Measurements from ENCODE around the gene KIF5C.
A peak's percentile ranks its signal among the peaks of the same experiment; 100 is the strongest.

Gene KIF5C

DNA sequence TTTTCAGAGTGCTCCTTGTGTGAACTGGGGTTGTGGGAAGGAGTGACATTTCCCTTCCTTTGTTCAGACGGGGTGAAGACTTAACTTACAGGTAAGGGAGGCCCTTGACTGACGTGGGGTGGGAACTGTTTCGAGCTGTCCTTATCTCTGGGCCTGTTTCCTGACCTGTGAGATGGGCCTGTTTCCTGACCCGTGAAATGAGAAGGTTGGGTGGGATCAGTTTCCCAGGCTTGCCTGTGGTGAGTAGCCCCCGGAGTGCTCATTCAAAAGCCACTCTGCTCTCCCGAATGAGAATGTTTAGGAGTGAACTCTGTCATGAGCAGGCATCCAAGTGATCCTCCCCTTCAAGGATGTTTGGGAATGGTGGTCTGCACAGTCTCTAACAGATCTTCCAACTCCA is 159.4 kb downstream of the KIF5C start:
- ChIA-PET POLR2A (no interaction called here), CTCF (interaction anchor here (0.8 to 3.7 kb wide), 3 partner anchors 17 to 251 kb away, joined by 3 to 15 read pairs (median 3); no protein-coding TSS in a partner anchor)
- H3K27ac ChIP-seq (ENCODE audit: extremely low read depth, low read depth, low read length) = no peak overlapping the region
- no peaks in the 10 kb centered on the region for H3K36me3 ChIP-seq (ENCODE audit: control insufficient read depth in 2 of 2, insufficient read depth in 1 of 2, low read length in 2 of 2)
- no peak overlapping the region for H3K4me3 ChIP-seq (ENCODE audit: low read depth, low read length)
- no peaks in the 10 kb centered on the region for H3K9me3 ChIP-seq (ENCODE audit: control insufficient read depth, insufficient read depth, low read depth, low read length)
- TF ChIP-seq ZNF223 (tag by site-specific recombination; IDR thresholded peaks at IDR 0.05) = no peak
- no peak for TF ChIP-seq ZNF26 (tag by site-specific recombination; IDR thresholded peaks at IDR 0.05)
- TF ChIP-seq, protein P1, sequence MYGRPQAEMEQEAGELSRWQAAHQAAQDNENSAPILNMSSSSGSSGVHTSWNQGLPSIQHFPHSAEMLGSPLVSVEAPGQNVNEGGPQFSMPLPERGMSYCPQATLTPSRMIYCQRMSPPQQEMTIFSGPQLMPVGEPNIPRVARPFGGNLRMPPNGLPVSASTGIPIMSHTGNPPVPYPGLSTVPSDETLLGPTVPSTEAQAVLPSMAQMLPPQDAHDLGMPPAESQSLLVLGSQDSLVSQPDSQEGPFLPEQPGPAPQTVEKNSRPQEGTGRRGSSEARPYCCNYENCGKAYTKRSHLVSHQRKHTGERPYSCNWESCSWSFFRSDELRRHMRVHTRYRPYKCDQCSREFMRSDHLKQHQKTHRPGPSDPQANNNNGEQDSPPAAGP (tag by site-specific recombination; IDR thresholded peaks at IDR 0.05) = no peak
- no peak for TF ChIP-seq PRDM1 (tag by site-specific recombination; IDR thresholded peaks at IDR 0.05)
- no peak for TF ChIP-seq ZNF10 (tag by site-specific recombination; IDR thresholded peaks at IDR 0.05)
- H3K4me1 ChIP-seq (ENCODE audit: control insufficient read depth, insufficient read depth, low read length) = no peaks in the 10 kb centered on the region

DNA sequence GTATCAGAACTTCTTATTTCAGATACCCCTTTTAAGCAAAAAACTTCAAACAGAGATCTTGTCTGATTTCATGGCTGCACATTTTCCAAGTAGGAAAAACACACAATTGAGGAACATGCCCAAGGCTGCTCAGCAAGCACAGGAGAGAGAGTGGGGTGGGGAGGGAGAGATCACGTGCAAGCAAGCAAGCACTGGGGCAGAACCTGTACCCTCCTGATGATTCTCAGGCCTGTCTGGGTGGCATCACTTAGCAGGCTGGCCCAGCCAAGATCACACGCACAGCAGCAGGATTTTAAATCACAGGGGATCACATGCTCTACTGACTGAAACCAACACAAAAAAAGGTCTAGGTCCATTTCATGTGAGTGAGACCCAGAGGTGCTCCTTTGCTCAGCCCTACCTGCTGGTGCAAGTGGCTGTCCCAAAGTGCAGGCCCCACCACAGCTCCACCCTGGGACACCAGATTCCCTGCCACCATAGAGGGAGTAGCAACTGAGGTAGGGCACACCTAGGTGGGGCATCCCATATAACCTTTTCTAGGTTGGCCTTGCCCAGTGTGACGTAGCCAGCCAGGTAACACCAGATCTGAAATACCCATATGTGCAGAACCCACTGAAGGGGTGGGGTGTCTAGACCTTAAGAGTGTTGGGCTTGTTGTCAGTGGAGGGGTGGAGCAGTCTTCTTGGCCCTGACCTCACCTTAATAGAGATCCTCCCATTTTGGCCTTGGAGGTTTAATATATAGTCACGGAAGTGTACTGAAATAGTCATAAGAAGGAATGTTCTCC is 161.7 kb downstream of the KIF5C start:
- TF ChIP-seq, protein P2, sequence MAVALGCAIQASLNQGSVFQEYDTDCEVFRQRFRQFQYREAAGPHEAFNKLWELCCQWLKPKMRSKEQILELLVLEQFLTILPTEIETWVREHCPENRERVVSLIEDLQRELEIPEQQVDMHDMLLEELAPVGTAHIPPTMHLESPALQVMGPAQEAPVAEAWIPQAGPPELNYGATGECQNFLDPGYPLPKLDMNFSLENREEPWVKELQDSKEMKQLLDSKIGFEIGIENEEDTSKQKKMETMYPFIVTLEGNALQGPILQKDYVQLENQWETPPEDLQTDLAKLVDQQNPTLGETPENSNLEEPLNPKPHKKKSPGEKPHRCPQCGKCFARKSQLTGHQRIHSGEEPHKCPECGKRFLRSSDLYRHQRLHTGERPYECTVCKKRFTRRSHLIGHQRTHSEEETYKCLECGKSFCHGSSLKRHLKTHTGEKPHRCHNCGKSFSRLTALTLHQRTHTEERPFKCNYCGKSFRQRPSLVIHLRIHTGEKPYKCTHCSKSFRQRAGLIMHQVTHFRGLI (tag by site-specific recombination; IDR thresholded peaks at IDR 0.05) = peak; percentile 86
- no peak for TF ChIP-seq ZNF48 (tag by site-specific recombination; IDR thresholded peaks at IDR 0.05)
- TF ChIP-seq KLF1 (tag by site-specific recombination; IDR thresholded peaks at IDR 0.05) = 0 out of 2 replicates have a peak, but pooled peaks have one; percentile 35
- no peaks in the 10 kb centered on the region for H3K4me1 ChIP-seq (ENCODE audit: control insufficient read depth, insufficient read depth, low read length)
- no peak overlapping the region for H3K4me3 ChIP-seq (ENCODE audit: low read depth, low read length)
- no peaks in the 10 kb centered on the region for H3K9me3 ChIP-seq (ENCODE audit: control insufficient read depth, insufficient read depth, low read depth, low read length)
- ChIA-PET POLR2A (no interaction called here), CTCF (interaction anchor here (0.9 to 5.1 kb wide), 4 partner anchors 14 to 292 kb away, joined by 4 to 31 read pairs (median 16); no protein-coding TSS in a partner anchor)
- H3K27ac ChIP-seq (ENCODE audit: extremely low read depth, low read depth, low read length) = no peak overlapping the region
- no peaks in the 10 kb centered on the region for H3K36me3 ChIP-seq (ENCODE audit: control insufficient read depth in 2 of 2, insufficient read depth in 1 of 2, low read length in 2 of 2)

GRCh38 chr2:149037851-149038250 is 162.8 kb downstream of the KIF5C start:
- ChIA-PET CTCF (interaction anchor here (0.6 to 5.1 kb wide), 7 partner anchors 9 to 275 kb away, joined by 3 to 31 read pairs (median 3); no protein-coding TSS in a partner anchor), POLR2A (no interaction called here)
- H3K36me3 ChIP-seq (ENCODE audit: control insufficient read depth in 2 of 2, insufficient read depth in 1 of 2, low read length in 2 of 2) = no peaks in the 10 kb centered on the region
- no peak overlapping the region for H3K4me3 ChIP-seq (ENCODE audit: low read depth, low read length)
- H3K9me3 ChIP-seq (ENCODE audit: control insufficient read depth, insufficient read depth, low read depth, low read length) = no peaks in the 10 kb centered on the region
- no peak overlapping the region; the same call in 1 of the 2 replicates for H3K27ac ChIP-seq (ENCODE audit: extremely low read depth, low read depth, low read length)
- no peak for TF ChIP-seq SP3 (tag by site-specific recombination; IDR thresholded peaks at IDR 0.05)
- TF ChIP-seq HOXA7 (CRISPR knock-in tag; IDR thresholded peaks at IDR 0.05; ENCODE audit: borderline replicate concordance) = no peak
- no peak for TF ChIP-seq ZNF555 (tag by site-specific recombination; conservative IDR thresholded peaks at IDR 0.05)
- no peak for TF ChIP-seq ZXDB (tag by site-specific recombination; IDR thresholded peaks at IDR 0.05)
- TF ChIP-seq ZNF169 (tag by site-specific recombination; IDR thresholded peaks at IDR 0.05) = no peak
- no peak for TF ChIP-seq MYNN (tag by site-specific recombination; IDR thresholded peaks at IDR 0.05; ENCODE audit: borderline replicate concordance)
- TF ChIP-seq ZNF266 (tag by site-specific recombination; IDR thresholded peaks at IDR 0.05; ENCODE audit: low read depth) = no peak
- no peak for TF ChIP-seq ZNF394 (tag by site-specific recombination; IDR thresholded peaks at IDR 0.05; ENCODE audit: borderline replicate concordance)
- TF ChIP-seq GLIS2 (tag by site-specific recombination; IDR thresholded peaks at IDR 0.05) = no peak
- no peak for TF ChIP-seq ZNF202 (tag by site-specific recombination; IDR thresholded peaks at IDR 0.05; ENCODE audit: borderline replicate concordance)
- TF ChIP-seq ZNF549 (tag by site-specific recombination; IDR thresholded peaks at IDR 0.05) = no peak
- no peak for TF ChIP-seq ZNF10 (tag by site-specific recombination; IDR thresholded peaks at IDR 0.05)
- no peak for TF ChIP-seq EGR2 (tag by site-specific recombination; IDR thresholded peaks at IDR 0.05; ENCODE audit: low read depth)
- TF ChIP-seq, protein P2 (tag by site-specific recombination; IDR thresholded peaks at IDR 0.05) = no peak
- no peaks in the 10 kb centered on the region for H3K4me1 ChIP-seq (ENCODE audit: control insufficient read depth, insufficient read depth, low read length)
